DMS79 (cell line): ENCODE data around the gene BRD1.

Experiments
- DNase-seq: peaks from one replicate; lab custom pipeline; 2025; lab: John Stamatoyannopoulos, UW

Gene BRD1

DNA sequence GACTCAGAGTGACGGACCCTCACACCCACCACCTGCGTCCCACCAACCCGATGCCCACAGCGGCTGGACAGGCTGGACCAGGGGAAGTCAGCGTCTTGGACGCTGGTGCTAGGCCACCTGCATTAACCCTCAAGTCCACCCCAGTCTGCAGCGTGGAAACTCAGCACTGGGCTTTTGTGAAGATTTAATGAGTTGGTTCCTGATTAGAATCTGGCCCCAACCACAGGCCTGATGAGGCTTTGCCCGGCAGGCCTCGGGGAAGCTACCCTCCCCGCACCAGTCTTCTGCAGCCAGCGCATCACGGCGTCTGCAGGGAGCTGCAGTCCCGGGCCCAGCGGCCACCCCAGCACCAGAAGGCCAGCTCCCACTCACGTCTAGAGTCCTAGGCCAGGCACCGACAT is 101.0 kb downstream of the BRD1 start:
- no peak for DNase-seq

DNA sequence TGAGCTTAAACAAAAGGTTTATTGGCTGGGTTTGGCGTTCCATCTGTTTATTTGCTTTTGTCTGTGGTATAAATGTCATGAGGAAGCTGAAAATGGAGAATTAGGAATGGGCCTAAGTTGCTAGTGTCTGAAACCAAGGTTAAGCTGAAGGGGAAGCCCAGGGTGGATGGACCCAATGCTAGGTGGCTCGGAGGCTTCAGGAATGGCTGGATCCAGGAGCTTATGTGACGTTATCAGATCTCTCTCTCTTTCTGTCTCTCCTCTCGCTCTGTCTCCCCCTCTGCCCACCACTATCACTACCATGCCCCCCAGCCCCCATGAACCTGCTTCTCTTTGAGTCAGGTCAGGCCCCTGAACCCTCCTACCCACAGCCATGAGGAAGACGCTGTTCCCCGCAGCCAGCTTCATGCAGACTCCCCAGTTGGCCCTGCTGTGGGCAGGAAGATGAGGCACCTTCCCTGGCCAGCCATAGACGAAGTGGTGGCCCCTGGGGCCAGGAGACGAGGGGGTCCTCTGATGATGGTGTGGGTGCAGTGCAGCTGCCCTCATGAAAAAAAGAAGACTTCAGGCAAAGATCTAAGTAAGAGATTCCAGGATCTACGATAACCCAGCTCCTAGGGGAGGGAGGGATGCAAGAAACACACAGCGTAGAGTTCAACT is 101.5 kb downstream of the BRD1 start:
- DNase-seq: no peak

DNA sequence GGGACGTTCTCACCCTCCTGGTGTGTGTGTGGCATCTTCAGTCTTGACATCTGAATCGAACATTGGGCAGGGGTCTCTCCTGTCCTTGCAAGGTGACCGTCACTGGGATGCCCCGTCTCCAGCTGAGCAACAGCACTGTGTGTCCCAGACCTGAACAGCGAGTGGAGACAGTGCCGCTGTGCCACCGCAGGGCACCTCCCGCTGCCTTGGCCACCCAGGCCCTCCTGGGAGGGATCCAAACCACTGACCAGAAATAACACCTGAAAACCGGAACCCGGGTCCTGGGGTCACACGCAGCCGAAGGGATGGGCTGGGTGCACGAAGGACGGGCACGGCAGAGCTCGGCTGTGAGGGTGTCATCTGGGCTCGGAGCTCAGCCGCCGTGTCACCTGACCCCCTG is 102.2 kb downstream of the BRD1 start:
- no peak for DNase-seq

DNA sequence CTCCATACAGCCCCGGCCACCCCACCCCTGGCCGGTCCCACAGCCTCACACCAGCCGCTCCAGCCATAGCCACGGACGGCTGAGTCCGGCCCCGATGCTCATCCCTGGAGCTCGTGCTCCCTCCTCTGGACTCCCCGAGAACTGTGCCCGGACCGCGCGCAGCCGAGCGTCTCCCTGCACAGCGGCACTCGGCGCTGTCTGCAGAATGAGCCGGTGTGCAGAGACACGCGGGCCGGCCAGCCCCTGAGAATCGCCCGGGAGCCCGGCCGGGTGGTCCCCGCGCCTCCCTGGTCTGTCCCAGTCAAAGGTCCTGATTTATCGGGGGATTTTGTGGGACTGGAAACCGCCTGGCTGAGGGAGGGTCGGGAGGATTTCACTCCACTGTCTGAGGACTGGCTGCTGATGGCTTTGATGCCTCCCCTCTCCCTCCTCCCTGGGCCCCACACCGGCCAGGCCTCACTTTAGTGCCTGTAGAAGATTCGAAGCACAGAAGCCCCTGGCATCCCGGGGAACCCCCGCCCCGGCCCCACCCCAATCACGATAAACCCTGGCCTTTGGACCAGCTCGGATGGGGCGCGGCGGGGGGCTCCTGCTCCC is 102.7 kb downstream of the BRD1 start:
- peak; percentile 3 for DNase-seq

DNA sequence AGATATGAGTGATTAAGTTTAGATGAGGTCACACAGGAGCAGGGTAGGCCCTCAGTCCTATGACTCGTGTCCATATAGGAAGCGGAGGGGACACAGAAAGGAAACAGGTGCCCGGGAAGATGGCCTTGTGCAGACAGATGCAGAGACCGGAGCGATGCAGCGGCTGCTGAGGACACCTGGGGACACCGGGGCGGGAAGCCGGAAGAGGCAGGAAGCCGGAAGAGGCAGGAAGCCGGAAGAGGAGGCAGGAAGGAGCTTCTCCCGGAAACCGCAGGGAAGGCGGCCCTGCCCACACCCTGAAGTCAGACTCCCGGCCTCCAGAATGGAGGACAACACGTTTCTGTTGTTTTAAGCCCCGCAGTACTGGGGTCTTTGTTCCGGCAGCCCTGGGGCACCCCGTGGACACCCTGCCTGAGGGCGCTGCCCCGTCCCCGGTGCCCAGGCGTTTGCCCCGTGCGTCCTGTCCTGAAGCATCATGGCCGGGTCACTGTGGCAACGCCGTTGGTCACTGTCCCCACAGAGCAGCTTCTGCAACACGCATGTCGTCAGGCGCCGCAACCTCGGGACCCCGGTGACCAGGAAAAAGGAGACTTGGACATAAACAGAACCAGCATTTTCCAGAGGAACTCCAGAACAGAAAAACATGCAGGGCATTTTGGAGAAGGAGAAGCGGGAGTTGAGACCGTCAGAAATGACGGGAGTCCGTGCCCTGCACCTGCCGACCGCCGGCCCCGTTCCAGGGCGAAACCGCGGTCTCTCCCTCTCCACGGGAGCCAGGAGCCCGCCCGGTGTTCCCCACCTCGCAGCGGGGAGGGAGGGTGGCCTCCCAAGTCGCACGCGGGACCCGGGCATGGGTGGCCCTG is 103.4 kb downstream of the BRD1 start:
- no peak for DNase-seq

DNA sequence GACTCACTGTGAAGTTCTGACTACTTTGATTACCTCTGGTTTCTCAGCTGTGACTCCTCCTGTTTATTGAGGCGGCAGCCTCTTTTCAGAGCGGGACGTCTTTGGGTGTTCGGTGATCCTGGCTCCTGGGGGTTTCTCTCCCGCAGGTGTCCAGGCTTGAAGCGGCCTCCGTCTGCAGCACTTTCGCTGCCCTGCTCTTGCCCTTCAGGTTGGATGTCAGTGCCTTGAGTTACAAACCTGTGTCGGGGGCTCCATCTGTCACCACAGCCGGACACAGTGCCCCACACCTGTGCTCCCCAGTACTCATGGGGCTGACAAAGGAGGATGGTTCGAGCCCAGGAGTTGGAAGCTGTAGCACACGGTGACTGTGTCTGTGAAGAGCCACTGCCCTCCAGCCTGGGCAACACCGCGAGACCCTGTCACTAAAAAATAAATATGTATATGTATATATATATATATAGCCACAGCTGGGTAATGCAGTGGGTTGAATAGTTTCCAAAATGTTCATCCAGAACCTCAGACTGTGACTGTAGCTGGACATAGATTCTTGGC is 104.1 kb downstream of the BRD1 start:
- no peak for DNase-seq
